ENCODE results near the gene WDR43. TPM values are rescaled to one million over a fixed set of nuclear protein-coding genes. Genes with fewer than 3 reads are reported as not detected.
A peak's percentile ranks its signal among the peaks of the same experiment; 100 is the strongest.

Gene WDR43
- total RNA-seq, 1 experiment from 2014 or later: 85.6 TPM

- no peaks in the 10 kb centered on the region for H3K27me3 Mint-ChIP-seq (ENCODE audit: unreplicated experiment)
- intact Hi-C loops (cut with micrococcal nuclease; ENCODE audit: unreplicated experiment): no loop called here
- CTCF ChIA-PET: no interaction called here
- peak overlapping the region; percentile 31 for H3K27ac Mint-ChIP-seq (ENCODE audit: unreplicated experiment)
- no peak overlapping the region for H3K4me3 Mint-ChIP-seq (ENCODE audit: low read depth, unreplicated experiment)
- no peak for DNase-seq
- BruUV-seq (replicated peaks): no TSS peak
- TF ChIP-seq CTCF (IDR thresholded peaks at IDR 0.05; ENCODE audit: unreplicated experiment): no peak
- peaks cover 8% of the 10 kb centered on the region for H3K4me1 Mint-ChIP-seq (ENCODE audit: low read depth, unreplicated experiment)
- peaks cover 96% of the 10 kb centered on the region for H3K36me3 Mint-ChIP-seq (ENCODE audit: insufficient read depth, unreplicated experiment)
- H3K9me3 Mint-ChIP-seq (ENCODE audit: low read depth, unreplicated experiment): no peaks in the 10 kb centered on the region
Measured at GRCh38 chr2:28927469-28927868, 33.0 kb downstream of the WDR43 start.

GRCh38 chr2:28927878-28928277 lies 33.4 kb downstream of the WDR43 start:
- Mint-ChIP-seq H3K9me3 (ENCODE audit: low read depth, unreplicated experiment) (no peaks in the 10 kb centered on the region), H3K4me1 (ENCODE audit: low read depth, unreplicated experiment) (peaks cover 8% of the 10 kb centered on the region), H3K27ac (ENCODE audit: unreplicated experiment) (peak overlapping the region; percentile 31), H3K36me3 (ENCODE audit: insufficient read depth, unreplicated experiment) (peaks cover 94% of the 10 kb centered on the region), H3K4me3 (ENCODE audit: low read depth, unreplicated experiment) (no peak overlapping the region), H3K27me3 (ENCODE audit: unreplicated experiment) (no peaks in the 10 kb centered on the region)
- CTCF ChIA-PET: interaction anchor here (0.6 to 0.7 kb wide), 4 partner anchors 33 to 968 kb away, joined by 3 to 4 read pairs (median 4); partner anchors contain the start of gene WDR43
- no peak for TF ChIP-seq CTCF (IDR thresholded peaks at IDR 0.05; ENCODE audit: unreplicated experiment)
- no TSS peak for BruUV-seq (replicated peaks)
- no peak for DNase-seq
- intact Hi-C loops (cut with micrococcal nuclease; ENCODE audit: unreplicated experiment): no loop called here

- CTCF ChIA-PET: no interaction called here
- Mint-ChIP-seq H3K4me3 (ENCODE audit: low read depth, unreplicated experiment) (no peak overlapping the region), H3K27me3 (ENCODE audit: unreplicated experiment) (no peaks in the 10 kb centered on the region), H3K9me3 (ENCODE audit: low read depth, unreplicated experiment) (no peaks in the 10 kb centered on the region), H3K4me1 (ENCODE audit: low read depth, unreplicated experiment) (no peaks in the 10 kb centered on the region), H3K27ac (ENCODE audit: unreplicated experiment) (no peak overlapping the region), H3K36me3 (ENCODE audit: insufficient read depth, unreplicated experiment) (peaks cover 82% of the 10 kb centered on the region)
- intact Hi-C loops (cut with micrococcal nuclease; ENCODE audit: unreplicated experiment): no loop called here
- TF ChIP-seq CTCF (IDR thresholded peaks at IDR 0.05; ENCODE audit: unreplicated experiment): no peak
- no peak for DNase-seq
- no TSS peak for BruUV-seq (replicated peaks)
Measured at GRCh38 chr2:28929581-28929980, 35.1 kb downstream of the WDR43 start.

GRCh38 chr2:28930205-28930604 lies 35.7 kb downstream of the WDR43 start:
- Mint-ChIP-seq H3K4me1 (ENCODE audit: low read depth, unreplicated experiment) (no peaks in the 10 kb centered on the region), H3K9me3 (ENCODE audit: low read depth, unreplicated experiment) (no peaks in the 10 kb centered on the region), H3K36me3 (ENCODE audit: insufficient read depth, unreplicated experiment) (peaks cover 80% of the 10 kb centered on the region), H3K27me3 (ENCODE audit: unreplicated experiment) (no peaks in the 10 kb centered on the region), H3K27ac (ENCODE audit: unreplicated experiment) (no peak overlapping the region), H3K4me3 (ENCODE audit: low read depth, unreplicated experiment) (no peak overlapping the region)
- TF ChIP-seq CTCF (IDR thresholded peaks at IDR 0.05; ENCODE audit: unreplicated experiment): no peak
- intact Hi-C loops (cut with micrococcal nuclease; ENCODE audit: unreplicated experiment): no loop called here
- no TSS peak for BruUV-seq (replicated peaks)
- CTCF ChIA-PET: no interaction called here
- no peak for DNase-seq

All from Calu3 (cell line).